CD8-positive, alpha-beta memory T cell (primary cell): ENCODE measurements around the gene CDCA7. TPM values are rescaled to one million over a fixed set of nuclear protein-coding genes. Genes with fewer than 3 reads are reported as not detected.
"Not testable (repeated sequence)": the region's sequence is repeated elsewhere in the genome, so short reads cannot be mapped to it uniquely, and the experiment has no call there.

Experiments
- CTCF ChIA-PET: fragments of 350-600 bp; sonication (Branson Sonifier 250); formaldehyde crosslinking; loops from one replicate; lab custom pipeline; 2021; ENCODE audit warnings: antibody characterized with exemption; lab: Charles Lee
- POLR2A ChIA-PET: fragments of 350-600 bp; sonication (Branson Sonifier 250); formaldehyde crosslinking; loops from one replicate; lab custom pipeline; 2021; ENCODE audit warnings: antibody characterized with exemption; lab: Charles Lee
- DNase-seq, 5 donors: peaks; one replicate each; pipeline versions ENCODE4 v3.0.0 to v3.0.0-alpha.2; 2020 to 2022; ENCODE audit warnings: mixed read lengths in 1 of 5
- H3K27ac ChIP-seq: one replicate; pipeline ENCODE4 v1.7.0; 2013; ENCODE audit warnings: low read depth, mild to moderate bottlenecking, low read length, moderate library complexity
- H3K27me3 ChIP-seq: 2 replicates; pipeline ENCODE4 v1.7.0; 2013; ENCODE audit warnings: low read length, mild to moderate bottlenecking; ENCODE audit not compliant: insufficient read depth, poor library complexity, severe bottlenecking
- H3K36me3 ChIP-seq: 2 replicates; pipeline ENCODE4 v1.7.0; 2013; ENCODE audit warnings: mild to moderate bottlenecking, low read length, moderate library complexity; ENCODE audit not compliant: insufficient read depth
- H3K4me1 ChIP-seq: 2 replicates; pipeline ENCODE4 v1.7.0; 2013; ENCODE audit warnings: mild to moderate bottlenecking, low read length, moderate library complexity; ENCODE audit not compliant: insufficient read depth
- H3K4me3 ChIP-seq: 2 replicates; pipeline ENCODE4 v1.7.0; 2013; ENCODE audit warnings: mild to moderate bottlenecking, low read length
- H3K9me3 ChIP-seq: 2 replicates; pipeline ENCODE4 v1.7.0; 2013; ENCODE audit warnings: mild to moderate bottlenecking, low read length
- H3K27ac Mint-ChIP-seq, 8 donors: one replicate each; pipeline ENCODE4 v1.8.0; 2020 to 2021; ENCODE audit warnings: mixed read lengths in 8 of 8, mild to moderate bottlenecking in 6 of 8, inconsistent platforms in 3 of 8, moderate library complexity in 3 of 8
- H3K27me3 Mint-ChIP-seq, 2 donors: one replicate each; pipeline ENCODE4 v1.8.0; 2020 to 2021; ENCODE audit warnings: mixed read lengths in 2 of 2, mild to moderate bottlenecking in 1 of 2, moderate library complexity in 1 of 2
- H3K36me3 Mint-ChIP-seq, 3 donors: one replicate each; pipeline ENCODE4 v1.8.0; 2020 to 2021; ENCODE audit warnings: mixed read lengths in 3 of 3, inconsistent platforms in 1 of 3, mild to moderate bottlenecking in 1 of 3
- H3K4me1 Mint-ChIP-seq, 3 donors: one replicate each; pipeline ENCODE4 v1.8.0; 2020 to 2021; ENCODE audit warnings: mixed read lengths in 3 of 3, inconsistent platforms in 1 of 3, mild to moderate bottlenecking in 1 of 3
- H3K4me3 Mint-ChIP-seq, 7 donors: one replicate each; pipeline ENCODE4 v1.8.0; 2020 to 2021; ENCODE audit warnings: mixed read lengths in 7 of 7, mild to moderate bottlenecking in 6 of 7, moderate library complexity in 4 of 7, inconsistent platforms in 2 of 7
- H3K9me3 Mint-ChIP-seq, 5 donors: one replicate each; pipeline ENCODE4 v1.8.0; 2020 to 2022; ENCODE audit warnings: mixed read lengths in 5 of 5, mild to moderate bottlenecking in 3 of 5, moderate library complexity in 2 of 5, inconsistent platforms in 1 of 5
- polyA plus RNA-seq: library from polyadenylated mRNA; unstranded; fragments of 300-500 nt; fragmentation: Illumina TruSeq; gene quantifications from one replicate; pipeline ENCODE4 v1.2.3, GENCODE V29; 2021
- total RNA-seq, 2 experiments: library from RNA; stranded (reverse); gene quantifications; one replicate each; pipeline ENCODE4 v1.2.3, GENCODE V29; 2021

CDCA7 gene
- total RNA-seq (10 to 100 TPM; 23.5 to 25.9 TPM), polyA plus RNA-seq (5.0 TPM)

DNA sequence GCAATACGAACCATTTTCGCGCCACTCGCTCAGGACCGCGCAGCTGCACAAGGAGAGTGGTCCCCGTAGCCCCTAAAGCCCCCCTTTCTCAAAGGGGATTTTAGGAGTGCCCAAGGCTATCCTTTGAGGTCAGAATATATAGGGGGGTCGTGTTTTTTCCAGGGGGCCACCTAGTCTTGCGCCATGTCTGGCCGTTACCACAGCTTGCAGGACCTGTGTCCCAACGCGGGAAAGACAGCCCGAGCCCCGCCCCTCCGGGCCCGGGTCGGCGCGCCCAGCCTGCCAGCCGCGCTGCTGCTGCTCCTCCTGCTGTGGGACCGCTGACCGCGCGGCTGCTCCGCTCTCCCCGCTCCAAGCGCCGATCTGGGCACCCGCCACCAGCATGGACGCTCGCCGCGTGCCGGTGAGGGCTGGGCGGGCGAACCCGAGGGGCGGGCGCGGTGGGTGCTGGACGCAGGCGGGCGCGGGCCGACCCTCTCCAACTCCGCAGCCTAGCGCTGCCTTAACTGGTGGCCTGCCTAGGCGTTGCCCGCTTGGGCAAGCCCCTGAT, at the start of gene CDCA7:
Gene CDCA7, plus strand, starts transcription at position 291 of the 550 bp plus-strand sequence. Its CDS starts 92 bp downstream, at position 383.
- DNase-seq = peak in 4 of 5 donors; percentile 8 to 56 (median 25)
- peak within 1 kb of the TSS; percentile 85 to 94 (median 89) for H3K4me3 Mint-ChIP-seq
- H3K27ac Mint-ChIP-seq = peak within 1 kb of the TSS in 6 of 8 donors; percentile 12 to 89 (median 70)
- H3K9me3 ChIP-seq = no peaks in the 10 kb centered on the region
- H3K4me1 Mint-ChIP-seq = peaks cover 33 to 42% (median 41%) of the 10 kb centered on the region in 3 donors
- peak within 1 kb of the TSS; percentile 66 for H3K27ac ChIP-seq
- H3K9me3 Mint-ChIP-seq = peaks cover 0 to 3% (median 0%) of the 10 kb centered on the region in 5 donors
- peak within 1 kb of the TSS; percentile 69 for H3K4me3 ChIP-seq
- H3K36me3 ChIP-seq = no peaks in the 10 kb centered on the region
- peaks cover 15% of the 10 kb centered on the region for H3K27me3 ChIP-seq
- CTCF ChIA-PET = no interaction called here
- H3K27me3 Mint-ChIP-seq = peaks cover 23 to 71% of the 10 kb centered on the region in 2 donors
- H3K36me3 Mint-ChIP-seq = no peaks in the 10 kb centered on the region
- H3K4me1 ChIP-seq = peaks cover 15% of the 10 kb centered on the region
- POLR2A ChIA-PET = no interaction called here

DNA sequence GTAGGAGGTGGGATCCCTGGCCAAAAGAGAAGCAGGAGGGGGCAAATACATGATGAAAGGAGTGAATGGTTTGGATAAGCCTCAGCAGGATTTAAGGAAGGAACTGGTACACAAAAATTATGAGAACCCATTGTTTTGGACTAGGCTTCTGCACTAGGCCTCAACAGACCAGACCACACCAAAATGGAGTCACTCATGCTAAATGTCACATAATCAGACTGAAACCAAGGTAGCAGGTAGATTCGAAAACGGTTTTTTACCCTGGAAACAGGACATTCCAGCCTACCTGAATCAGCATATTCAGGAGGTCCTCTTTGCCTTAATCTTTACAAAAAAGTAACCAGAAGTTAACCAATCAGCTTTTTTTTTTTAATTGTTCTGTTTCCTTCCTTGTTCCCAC, 49.4 kb upstream of the CDCA7 start:
- no peak overlapping the region for H3K27ac Mint-ChIP-seq
- DNase-seq = no peak
- no peaks in the 10 kb centered on the region for H3K27me3 ChIP-seq
- H3K9me3 ChIP-seq = no peaks in the 10 kb centered on the region
- peaks cover 5 to 9% of the 10 kb centered on the region in 2 donors for H3K27me3 Mint-ChIP-seq
- H3K36me3 ChIP-seq = no peaks in the 10 kb centered on the region
- H3K4me3 Mint-ChIP-seq = no peak overlapping the region
- CTCF ChIA-PET = no interaction called here
- no peaks in the 10 kb centered on the region for H3K4me1 ChIP-seq
- peaks cover 0 to 14% (median 4%) of the 10 kb centered on the region in 5 donors for H3K9me3 Mint-ChIP-seq
- POLR2A ChIA-PET = no interaction called here
- no peak overlapping the region for H3K27ac ChIP-seq
- H3K4me3 ChIP-seq = no peak overlapping the region
- H3K4me1 Mint-ChIP-seq = no peaks in the 10 kb centered on the region
- H3K36me3 Mint-ChIP-seq = no peaks in the 10 kb centered on the region

- H3K36me3 Mint-ChIP-seq = no peaks in the 10 kb centered on the region
- Histone ChIP-seq H3K4me1 (no peaks in the 10 kb centered on the region), H3K27ac (no peak overlapping the region), H3K27me3 (no peaks in the 10 kb centered on the region), H3K4me3 (no peak overlapping the region), H3K9me3 (no peaks in the 10 kb centered on the region), H3K36me3 (no peaks in the 10 kb centered on the region)
- no peak overlapping the region for H3K4me3 Mint-ChIP-seq
- no peak for DNase-seq
- peaks cover 0 to 3% (median 0%) of the 10 kb centered on the region in 5 donors for H3K9me3 Mint-ChIP-seq
- H3K4me1 Mint-ChIP-seq = no peaks in the 10 kb centered on the region
- ChIA-PET CTCF (no interaction called here), POLR2A (interaction anchor here (0.6 kb wide), 1 partner anchor 1508 kb away, joined by 7 read pairs; no protein-coding TSS in a partner anchor)
- H3K27me3 Mint-ChIP-seq = peaks cover 0 to 2% of the 10 kb centered on the region in 2 donors
- H3K27ac Mint-ChIP-seq = no peak overlapping the region
These were observed 47.4 kb upstream of the CDCA7 start for GRCh38 chr2:173307293-173307692.

- H3K4me1 ChIP-seq, H3K36me3 Mint-ChIP-seq, DNase-seq, CTCF ChIA-PET, H3K9me3 Mint-ChIP-seq, H3K36me3 ChIP-seq, H3K4me3 Mint-ChIP-seq, H3K27ac ChIP-seq, H3K27ac Mint-ChIP-seq, POLR2A ChIA-PET, H3K4me1 Mint-ChIP-seq, H3K27me3 Mint-ChIP-seq, H3K4me3 ChIP-seq, H3K9me3 ChIP-seq, H3K27me3 ChIP-seq: not testable (repeated sequence)
These were observed 45.3 kb upstream of the CDCA7 start for GRCh38 chr2:173309370-173309769.

DNA sequence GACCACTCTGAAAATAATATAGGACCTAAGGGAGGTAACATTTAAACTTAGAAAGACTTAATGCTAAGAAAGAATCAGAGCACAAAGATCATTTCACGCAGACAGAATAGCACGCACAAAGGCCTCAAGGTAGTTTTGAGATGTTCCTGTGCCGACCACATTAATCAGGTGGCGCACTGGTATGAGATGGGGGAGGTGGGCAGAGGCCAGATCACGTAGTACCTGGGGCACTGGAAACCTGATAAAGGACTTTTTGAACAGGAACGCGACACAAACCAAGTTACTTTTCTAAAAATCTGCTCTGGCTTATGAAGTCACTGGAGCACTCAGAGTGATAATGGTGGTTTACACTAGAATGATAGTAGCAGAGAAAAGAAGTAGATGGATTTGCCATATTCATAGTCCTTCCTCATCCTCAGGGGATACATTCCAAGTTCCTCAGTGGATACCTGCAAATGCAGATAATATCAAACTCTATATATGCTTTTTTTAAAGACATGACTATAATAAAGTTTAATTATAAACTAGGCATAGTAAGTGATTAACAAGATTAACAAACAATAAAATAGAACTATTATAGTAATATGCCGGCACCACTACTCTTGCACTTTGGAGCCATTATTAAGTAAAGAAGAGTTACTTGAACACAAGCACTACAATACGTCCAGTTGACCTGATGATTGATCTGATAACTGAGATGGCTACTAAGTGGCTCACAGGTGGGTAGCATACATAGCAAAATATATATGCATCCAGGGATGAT, 42.6 kb upstream of the CDCA7 start:
- Histone ChIP-seq H3K4me1 (no peaks in the 10 kb centered on the region), H3K36me3 (no peaks in the 10 kb centered on the region), H3K4me3 (no peak overlapping the region), H3K27me3 (no peaks in the 10 kb centered on the region), H3K9me3 (no peaks in the 10 kb centered on the region), H3K27ac (no peak overlapping the region)
- H3K9me3 Mint-ChIP-seq = peaks cover 0 to 3% (median 0%) of the 10 kb centered on the region in 5 donors
- no peak overlapping the region for H3K27ac Mint-ChIP-seq
- DNase-seq = no peak
- H3K27me3 Mint-ChIP-seq = no peaks in the 10 kb centered on the region
- H3K4me1 Mint-ChIP-seq = no peaks in the 10 kb centered on the region
- POLR2A ChIA-PET = no interaction called here
- CTCF ChIA-PET = no interaction called here
- no peaks in the 10 kb centered on the region for H3K36me3 Mint-ChIP-seq
- H3K4me3 Mint-ChIP-seq = no peak overlapping the region

DNA sequence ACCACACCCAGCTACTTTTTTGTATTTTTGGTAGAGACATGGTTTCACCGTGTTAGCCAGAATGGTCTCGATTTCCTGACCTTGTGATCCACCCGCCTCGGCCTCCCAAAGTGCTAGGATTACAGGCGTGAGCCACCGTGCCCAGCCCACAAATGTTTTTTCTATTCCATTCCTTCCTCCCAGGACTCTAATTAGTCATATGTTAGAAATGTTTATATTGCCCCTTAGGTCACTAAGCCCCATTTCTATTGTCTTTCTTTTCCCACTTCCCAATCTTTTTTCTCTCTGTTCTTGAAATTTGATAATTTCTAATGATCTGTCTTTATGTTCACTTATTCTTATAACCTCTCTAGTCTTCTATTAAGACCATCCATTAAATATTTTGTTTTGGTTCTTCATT, 31.3 kb upstream of the CDCA7 start:
- POLR2A ChIA-PET = no interaction called here
- H3K4me3 ChIP-seq = no peak overlapping the region

DNA sequence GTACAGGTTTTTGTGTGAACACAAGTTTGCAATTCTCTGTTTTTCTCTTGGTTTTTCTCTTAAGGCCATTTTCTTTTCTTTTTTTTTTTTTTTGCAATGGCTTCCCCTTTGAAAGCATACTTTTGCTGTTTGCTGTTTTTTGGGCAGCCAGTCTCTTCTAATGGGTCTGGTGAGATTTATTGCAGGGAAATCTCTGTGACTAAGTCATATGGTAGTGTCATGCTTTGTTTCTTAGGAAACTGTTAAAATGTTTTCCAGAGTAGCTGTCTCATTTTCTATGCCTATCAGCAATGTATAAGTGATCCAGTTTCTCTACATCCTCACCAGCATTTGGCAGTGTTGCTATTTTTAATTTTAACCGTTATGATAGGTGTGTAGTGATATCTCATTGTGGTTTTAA, 27.9 kb upstream of the CDCA7 start:
- DNase-seq = no peak
- no peak overlapping the region for H3K4me3 Mint-ChIP-seq
- no peak overlapping the region for H3K27ac ChIP-seq

More for the DNA sequence above, 31.3 kb upstream of the CDCA7 start:
- Histone ChIP-seq H3K9me3 (peaks cover 6% of the 10 kb centered on the region), H3K27ac (no peak overlapping the region), H3K36me3 (no peaks in the 10 kb centered on the region), H3K27me3 (no peaks in the 10 kb centered on the region), H3K4me1 (no peaks in the 10 kb centered on the region)
- no peak overlapping the region for H3K4me3 Mint-ChIP-seq
- H3K27ac Mint-ChIP-seq = no peak overlapping the region
- H3K27me3 Mint-ChIP-seq = peaks cover 5 to 6% of the 10 kb centered on the region in 2 donors
- H3K4me1 Mint-ChIP-seq = no peaks in the 10 kb centered on the region
- no peak for DNase-seq
- CTCF ChIA-PET = no interaction called here
- H3K9me3 Mint-ChIP-seq = peaks cover 16 to 31% (median 28%) of the 10 kb centered on the region in 5 donors
- no peaks in the 10 kb centered on the region for H3K36me3 Mint-ChIP-seq

GRCh38 chr2:173327421-173327820, 27.3 kb upstream of the CDCA7 start:
- H3K4me3 Mint-ChIP-seq = no peak overlapping the region
- POLR2A ChIA-PET = no interaction called here

More for the DNA sequence above, 27.9 kb upstream of the CDCA7 start:
- ChIA-PET POLR2A (no interaction called here), CTCF (no interaction called here)
- H3K4me1 Mint-ChIP-seq = no peaks in the 10 kb centered on the region
- peaks cover 0 to 15% (median 0%) of the 10 kb centered on the region in 3 donors for H3K36me3 Mint-ChIP-seq
- H3K9me3 ChIP-seq = peaks cover 6% of the 10 kb centered on the region
- no peak overlapping the region for H3K4me3 ChIP-seq
- H3K27ac Mint-ChIP-seq = no peak overlapping the region
- H3K9me3 Mint-ChIP-seq = peaks cover 25 to 47% (median 45%) of the 10 kb centered on the region in 5 donors
- peaks cover 9 to 12% of the 10 kb centered on the region in 2 donors for H3K27me3 Mint-ChIP-seq
- H3K27me3 ChIP-seq = no peaks in the 10 kb centered on the region
- no peaks in the 10 kb centered on the region for H3K36me3 ChIP-seq
- no peaks in the 10 kb centered on the region for H3K4me1 ChIP-seq

More at GRCh38 chr2:173327421-173327820, 27.3 kb upstream of the CDCA7 start:
- H3K4me1 Mint-ChIP-seq = no peaks in the 10 kb centered on the region
- Histone ChIP-seq H3K9me3 (peaks cover 6% of the 10 kb centered on the region), H3K4me3 (no peak overlapping the region), H3K4me1 (no peaks in the 10 kb centered on the region), H3K36me3 (no peaks in the 10 kb centered on the region), H3K27me3 (no peaks in the 10 kb centered on the region), H3K27ac (no peak overlapping the region)
- H3K9me3 Mint-ChIP-seq = peaks cover 26 to 51% (median 49%) of the 10 kb centered on the region in 5 donors
- H3K27ac Mint-ChIP-seq = no peak overlapping the region
- DNase-seq = no peak
- CTCF ChIA-PET = no interaction called here
- H3K36me3 Mint-ChIP-seq = peaks cover 0 to 15% (median 0%) of the 10 kb centered on the region in 3 donors
- H3K27me3 Mint-ChIP-seq = peaks cover 10 to 12% of the 10 kb centered on the region in 2 donors
